ENCODE measurements around the gene ZNF441. TPM values are rescaled to one million over a fixed set of nuclear protein-coding genes. Genes with fewer than 3 reads are reported as not detected.
A peak's percentile ranks its signal among the peaks of the same experiment; 100 is the strongest.

The ZNF441 gene
- total and polyA plus RNA-seq, 8 donors: 2.5 to 6.9 (median 3.9) TPM

DNA sequence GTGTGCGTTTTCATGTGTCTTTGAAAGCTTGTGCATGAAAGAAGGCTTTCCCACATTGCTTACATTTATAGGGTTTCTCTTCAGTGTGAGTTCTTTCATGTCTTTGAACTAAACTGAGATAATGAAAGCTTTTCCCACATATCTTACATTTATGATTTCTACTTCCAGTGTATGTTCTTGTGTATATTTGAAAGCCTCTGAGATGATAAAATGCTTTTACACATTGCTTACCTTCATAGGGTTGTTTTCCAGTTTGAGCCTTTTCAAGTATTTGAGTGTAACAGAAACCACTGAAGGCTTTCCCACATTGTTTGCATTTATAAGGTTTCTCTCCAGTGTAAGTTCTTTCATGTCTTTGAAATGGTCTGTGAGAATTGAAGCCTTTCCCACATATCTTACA is 9.8 kb upstream of the ZNF441 start:
- Histone ChIP-seq H3K9me3 (peaks cover 0 to 4% (median 0%) of the 10 kb centered on the region in 4 donors), H3K27me3 (no peaks in the 10 kb centered on the region), H3K4me1 (no peaks in the 10 kb centered on the region), H3K36me3 (no peaks in the 10 kb centered on the region), H3K4me3 (no peak overlapping the region), H3K27ac (no peak overlapping the region)
- ATAC-seq (no peak), FAIRE-seq (no peak), DNase-seq (no peak)
- WGBS, 2 donors: 77 to 78% methylated on average over 1 of the region's 1 CpG
- TF ChIP-seq, protein P1, sequence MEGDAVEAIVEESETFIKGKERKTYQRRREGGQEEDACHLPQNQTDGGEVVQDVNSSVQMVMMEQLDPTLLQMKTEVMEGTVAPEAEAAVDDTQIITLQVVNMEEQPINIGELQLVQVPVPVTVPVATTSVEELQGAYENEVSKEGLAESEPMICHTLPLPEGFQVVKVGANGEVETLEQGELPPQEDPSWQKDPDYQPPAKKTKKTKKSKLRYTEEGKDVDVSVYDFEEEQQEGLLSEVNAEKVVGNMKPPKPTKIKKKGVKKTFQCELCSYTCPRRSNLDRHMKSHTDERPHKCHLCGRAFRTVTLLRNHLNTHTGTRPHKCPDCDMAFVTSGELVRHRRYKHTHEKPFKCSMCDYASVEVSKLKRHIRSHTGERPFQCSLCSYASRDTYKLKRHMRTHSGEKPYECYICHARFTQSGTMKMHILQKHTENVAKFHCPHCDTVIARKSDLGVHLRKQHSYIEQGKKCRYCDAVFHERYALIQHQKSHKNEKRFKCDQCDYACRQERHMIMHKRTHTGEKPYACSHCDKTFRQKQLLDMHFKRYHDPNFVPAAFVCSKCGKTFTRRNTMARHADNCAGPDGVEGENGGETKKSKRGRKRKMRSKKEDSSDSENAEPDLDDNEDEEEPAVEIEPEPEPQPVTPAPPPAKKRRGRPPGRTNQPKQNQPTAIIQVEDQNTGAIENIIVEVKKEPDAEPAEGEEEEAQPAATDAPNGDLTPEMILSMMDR (IDR thresholded peaks at IDR 0.05): no peak
- intact Hi-C loops (cut with DNase I): no loop called here

DNA sequence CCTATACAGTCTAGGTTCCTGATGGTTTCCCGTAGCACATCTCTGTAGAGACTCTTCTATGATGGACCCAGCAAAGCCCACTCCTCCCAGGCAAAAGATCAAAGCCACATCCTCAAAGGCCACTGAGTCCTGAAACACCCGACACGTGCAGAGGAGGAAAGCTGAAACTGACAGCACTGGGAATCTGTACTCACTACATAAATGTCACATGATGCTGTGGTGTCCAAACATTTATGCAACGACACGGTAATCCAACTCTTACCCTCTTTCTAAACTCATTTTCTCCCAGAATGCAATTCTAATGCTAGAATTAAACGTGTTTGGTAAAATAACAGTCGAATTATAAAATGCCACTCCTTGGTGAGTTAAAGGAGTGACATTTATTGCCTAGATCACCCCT is 7.0 kb upstream of the ZNF441 start:
- intact Hi-C loops (cut with DNase I): no loop called here
- no peak for FAIRE-seq
- TF ChIP-seq, protein P1 (IDR thresholded peaks at IDR 0.05): no peak
- Histone ChIP-seq H3K4me1 (no peaks in the 10 kb centered on the region), H3K9me3 (no peaks in the 10 kb centered on the region), H3K36me3 (no peaks in the 10 kb centered on the region), H3K27ac (no peak overlapping the region), H3K4me3 (no peak overlapping the region), H3K27me3 (no peaks in the 10 kb centered on the region)
- no peak for DNase-seq
- ATAC-seq: no peak
- 62 to 66% methylated on average over 7 of the region's 7 CpGs for WGBS, 2 donors

DNA sequence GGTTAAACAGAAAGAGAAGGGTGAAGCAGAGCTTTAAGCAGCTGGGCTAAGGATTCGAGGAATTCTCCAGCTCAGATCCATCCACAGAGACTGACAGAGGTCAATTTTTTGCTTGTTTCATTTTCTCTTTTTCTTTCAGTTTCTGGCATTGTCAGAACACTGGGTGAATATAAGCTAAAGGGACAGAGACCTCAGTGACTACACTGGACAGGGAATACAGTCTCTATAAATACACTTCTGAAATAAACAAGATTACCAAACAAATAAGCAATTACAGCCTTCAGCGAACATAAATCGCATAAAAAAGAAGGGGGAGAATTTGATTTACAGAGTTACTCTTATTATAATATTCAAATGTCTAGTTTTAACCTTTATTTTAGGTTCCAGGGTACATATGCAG is 3.7 kb upstream of the ZNF441 start:
- FAIRE-seq (no peak), ATAC-seq (no peak), DNase-seq (no peak)
- intact Hi-C loops (cut with DNase I): no loop called here
- Histone ChIP-seq H3K27me3 (no peaks in the 10 kb centered on the region), H3K4me3 (no peak overlapping the region), H3K4me1 (peaks cover 0 to 3% (median 0%) of the 10 kb centered on the region in 3 donors), H3K27ac (no peak overlapping the region), H3K9me3 (no peaks in the 10 kb centered on the region), H3K36me3 (no peaks in the 10 kb centered on the region)
- TF ChIP-seq, protein P1 (IDR thresholded peaks at IDR 0.05): no peak
- WGBS, 2 donors: 54 to 57% methylated on average over 3 of the region's 3 CpGs

DNA sequence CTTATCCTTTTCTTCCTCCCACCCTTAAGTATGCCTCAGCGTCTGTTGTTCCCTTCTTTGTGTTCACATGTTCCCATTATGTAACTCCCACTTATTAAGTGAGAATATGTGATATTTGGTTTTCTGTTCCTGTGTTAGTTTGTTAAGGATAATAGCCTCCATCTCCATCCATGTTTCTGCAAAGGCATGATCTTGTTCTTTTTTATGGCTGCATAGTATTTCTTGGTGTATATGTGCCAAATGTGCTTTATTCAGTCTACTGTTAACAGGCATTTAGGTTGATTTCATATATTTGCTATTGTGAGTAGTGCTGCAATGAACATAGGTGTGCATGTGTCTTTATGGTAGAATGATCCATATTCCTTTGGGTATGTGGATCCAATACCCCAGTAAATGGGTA is 3.2 kb upstream of the ZNF441 start:
- intact Hi-C loops (cut with DNase I): no loop called here
- no peak for FAIRE-seq
- no peak for DNase-seq
- no peak for ATAC-seq
- no peaks in the 10 kb centered on the region for H3K36me3 ChIP-seq
- peaks cover 0 to 7% (median 0%) of the 10 kb centered on the region in 3 donors for H3K4me1 ChIP-seq
- no peak overlapping the region for H3K27ac ChIP-seq
- no peak overlapping the region for H3K4me3 ChIP-seq
- 83 to 88% methylated on average over 1 of the region's 1 CpG for WGBS, 2 donors
- no peaks in the 10 kb centered on the region for H3K9me3 ChIP-seq
- TF ChIP-seq, protein P1 (IDR thresholded peaks at IDR 0.05): no peak
- no peaks in the 10 kb centered on the region for H3K27me3 ChIP-seq

- ATAC-seq: peak; percentile 60 to 77 (median 62)
- TF ChIP-seq, protein P1 (IDR thresholded peaks at IDR 0.05): no peak
- peak overlapping the region; percentile 49 to 87 (median 72) for H3K4me3 ChIP-seq
- 1 to 2% methylated on average over 20 of the region's 20 CpGs for WGBS, 2 donors
- H3K36me3 ChIP-seq: no peaks in the 10 kb centered on the region
- no peak for FAIRE-seq
- no peaks in the 10 kb centered on the region for H3K27me3 ChIP-seq
- H3K27ac ChIP-seq: peak overlapping the region; percentile 84 to 94 (median 92)
- no peaks in the 10 kb centered on the region for H3K9me3 ChIP-seq
- peak; percentile 48 to 88 (median 63) for DNase-seq
- peaks cover 0 to 7% (median 0%) of the 10 kb centered on the region in 3 donors for H3K4me1 ChIP-seq
- intact Hi-C loops (cut with DNase I): no loop called here
Measured at GRCh38 chr19:11767633-11768133, 883 bp downstream of the ZNF441 start.
